A673 (cell line): Measurements from ENCODE around the gene PDE6C. TPM values are rescaled to one million over a fixed set of nuclear protein-coding genes. Genes with fewer than 3 reads are reported as not detected.

ENCODE experiments used
- BruUV-seq: library from RNA; stranded (reverse); fragments of 400-500 nt; replicated peaks from 2 replicates; lab custom pipeline; 2021; lab: Mats Ljungman, UMichigan
- CTCF ChIA-PET: fragments of 300-600 bp; sonication (Branson Sonifier 250); formaldehyde crosslinking; loops from one replicate; lab custom pipeline; 2022; ENCODE audit warnings: antibody characterized with exemption; lab: Charles Lee
- POLR2A ChIA-PET: fragments of 300-600 bp; sonication (Branson Sonifier 250); formaldehyde crosslinking; loops from one replicate; lab custom pipeline; 2022; ENCODE audit warnings: antibody characterized with exemption; ENCODE audit not compliant: low non-redundant PET; lab: Charles Lee
- DNase-seq: peaks from one replicate; pipeline ENCODE4 v3.0.0-alpha.2; 2015; ENCODE audit warnings: low spot score
- H3K27ac ChIP-seq: fragments of 200-600 bp; sonication (generic); 2 replicates; pipeline ENCODE4 v1.5.1; 2016; ENCODE audit warnings: mixed run types, low read depth, mild to moderate bottlenecking, mixed read lengths, antibody characterized with exemption, low read length; ENCODE audit not compliant: poor library complexity, severe bottlenecking
- H3K27me3 ChIP-seq: fragments of 200-600 bp; sonication (generic); replicated peaks from 2 replicates; pipeline ENCODE4 v1.6.1; 2017; ENCODE audit warnings: mixed run types, low read depth, mild to moderate bottlenecking, mixed read lengths, antibody characterized with exemption, low read length; ENCODE audit not compliant: insufficient read depth, poor library complexity
- H3K36me3 ChIP-seq: fragments of 200-600 bp; sonication (generic); 2 replicates; pipeline ENCODE4 v1.6.1; 2016; ENCODE audit warnings: mixed run types, mild to moderate bottlenecking, mixed read lengths, antibody characterized with exemption, low read length; ENCODE audit not compliant: insufficient read depth, poor library complexity, severe bottlenecking
- H3K4me1 ChIP-seq: fragments of 200-600 bp; sonication (generic); 2 replicates; pipeline ENCODE4 v1.6.1; 2017; ENCODE audit warnings: mixed run types, mild to moderate bottlenecking, mixed read lengths, antibody characterized with exemption, low read length; ENCODE audit not compliant: insufficient read depth, poor library complexity, severe bottlenecking
- H3K4me3 ChIP-seq: fragments of 200-600 bp; sonication (generic); 2 replicates; pipeline ENCODE4 v1.5.1; 2016; ENCODE audit warnings: low read depth, mixed run types, mild to moderate bottlenecking, mixed read lengths, low read length; ENCODE audit not compliant: poor library complexity, severe bottlenecking
- H3K9me3 ChIP-seq: fragments of 200-600 bp; sonication (generic); 2 replicates; pipeline ENCODE4 v1.6.1; 2016; ENCODE audit warnings: mixed run types, low read depth, mild to moderate bottlenecking, mixed read lengths, antibody characterized with exemption, low read length; ENCODE audit not compliant: poor library complexity, severe bottlenecking
- EZH2 ChIP-seq: fragments of 200-600 bp; sonication (generic); IDR thresholded peaks from 2 replicates; pipeline ENCODE4 v1.6.1; 2017; ENCODE audit warnings: borderline replicate concordance, low read depth, mild to moderate bottlenecking, mixed read lengths, antibody characterized with exemption, low read length; ENCODE audit not compliant: poor library complexity, severe bottlenecking
- intact Hi-C: fragments of 100-400 bp; cut with micrococcal nuclease; formaldehyde crosslinking; loops from one replicate; pipeline ENCODE4 v1.10.0; 2022; ENCODE audit not compliant: unreplicated experiment
- total RNA-seq: library from RNA; stranded (reverse); gene quantifications from 2 replicates; pipeline ENCODE4 v1.2.3, GENCODE V29; 2021
- TF ChIP-seq, protein P1 (sequence below): fragments of 300-800, 200-600 bp; sonication (generic); conservative IDR thresholded peaks from 2 replicates; pipeline ENCODE4 v1.5.1; 2017; ENCODE audit warnings: low read depth, mild to moderate bottlenecking, antibody characterized with exemption, low read length, moderate library complexity, mixed read lengths

Gene PDE6C
- total RNA-seq, 1 experiment from 2014 or later, result not detected

DNA sequence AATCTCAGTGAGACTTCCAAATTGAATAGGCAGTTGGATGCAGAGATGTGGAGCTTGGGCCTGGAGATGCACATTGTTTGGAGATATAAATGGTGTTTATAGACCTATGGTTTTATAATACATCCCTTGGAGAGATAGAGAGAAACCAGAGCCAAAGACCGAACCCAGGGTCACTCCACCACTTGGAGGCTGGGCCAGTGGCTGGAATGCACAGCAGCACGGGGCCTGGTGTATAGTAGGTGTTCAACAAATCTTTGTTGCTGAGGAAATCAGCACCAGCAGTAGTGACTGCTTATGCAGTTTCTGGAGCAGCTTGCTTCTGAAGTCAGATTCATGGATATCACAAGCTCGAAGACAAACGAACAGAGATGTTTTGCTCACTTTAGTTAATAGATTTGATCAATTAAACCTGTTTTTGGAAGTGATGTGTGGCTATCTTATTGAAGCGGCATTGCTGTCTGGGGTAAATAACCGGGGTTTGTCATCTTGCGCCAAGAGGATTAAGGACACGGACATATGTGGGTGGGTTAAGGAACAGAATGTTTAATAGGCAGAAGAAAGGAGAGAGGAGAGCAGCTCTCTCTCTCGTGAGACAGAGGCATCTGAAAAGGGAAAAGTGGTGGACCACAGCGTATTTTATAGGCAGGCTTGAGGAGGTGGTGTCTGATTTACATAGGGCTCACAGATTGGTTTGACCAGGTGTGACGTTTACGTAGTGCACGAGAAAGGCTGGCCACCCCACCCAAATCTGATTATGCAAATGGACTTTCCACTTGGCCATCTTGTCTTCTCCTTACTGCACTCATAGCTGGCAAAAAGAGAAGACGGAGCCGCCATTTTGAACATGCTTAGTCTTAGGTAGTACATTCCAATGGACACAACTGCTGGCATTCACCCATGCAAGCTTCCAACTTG, 22.4 kb upstream of the PDE6C start:
- intact Hi-C loops, result no loop called here
- ChIA-PET CTCF (no interaction called here), POLR2A (no interaction called here)
- H3K4me3 ChIP-seq, result no peak overlapping the region
- TF ChIP-seq EZH2, result no peak
- TF ChIP-seq, protein P1, sequence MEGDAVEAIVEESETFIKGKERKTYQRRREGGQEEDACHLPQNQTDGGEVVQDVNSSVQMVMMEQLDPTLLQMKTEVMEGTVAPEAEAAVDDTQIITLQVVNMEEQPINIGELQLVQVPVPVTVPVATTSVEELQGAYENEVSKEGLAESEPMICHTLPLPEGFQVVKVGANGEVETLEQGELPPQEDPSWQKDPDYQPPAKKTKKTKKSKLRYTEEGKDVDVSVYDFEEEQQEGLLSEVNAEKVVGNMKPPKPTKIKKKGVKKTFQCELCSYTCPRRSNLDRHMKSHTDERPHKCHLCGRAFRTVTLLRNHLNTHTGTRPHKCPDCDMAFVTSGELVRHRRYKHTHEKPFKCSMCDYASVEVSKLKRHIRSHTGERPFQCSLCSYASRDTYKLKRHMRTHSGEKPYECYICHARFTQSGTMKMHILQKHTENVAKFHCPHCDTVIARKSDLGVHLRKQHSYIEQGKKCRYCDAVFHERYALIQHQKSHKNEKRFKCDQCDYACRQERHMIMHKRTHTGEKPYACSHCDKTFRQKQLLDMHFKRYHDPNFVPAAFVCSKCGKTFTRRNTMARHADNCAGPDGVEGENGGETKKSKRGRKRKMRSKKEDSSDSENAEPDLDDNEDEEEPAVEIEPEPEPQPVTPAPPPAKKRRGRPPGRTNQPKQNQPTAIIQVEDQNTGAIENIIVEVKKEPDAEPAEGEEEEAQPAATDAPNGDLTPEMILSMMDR, result no peak
- H3K9me3 ChIP-seq, result no peaks in the 10 kb centered on the region
- H3K36me3 ChIP-seq, result no peaks in the 10 kb centered on the region
- no peak for DNase-seq
- BruUV-seq, result no TSS peak
- H3K4me1 ChIP-seq, result no peaks in the 10 kb centered on the region
- H3K27ac ChIP-seq, result no peak overlapping the region
- no peaks in the 10 kb centered on the region for H3K27me3 ChIP-seq

- Histone ChIP-seq H3K9me3 (no peaks in the 10 kb centered on the region), H3K27me3 (no peaks in the 10 kb centered on the region), H3K4me3 (no peak overlapping the region), H3K36me3 (no peaks in the 10 kb centered on the region), H3K27ac (no peak overlapping the region), H3K4me1 (no peaks in the 10 kb centered on the region)
- intact Hi-C loops, result no loop called here
- POLR2A ChIA-PET, result no interaction called here
- no TSS peak for BruUV-seq
- CTCF ChIA-PET, result no interaction called here
- no peak for DNase-seq
- TF ChIP-seq, protein P1, result no peak
- no peak for TF ChIP-seq EZH2
Measured at GRCh38 chr10:93590638-93591037, 21.7 kb upstream of the PDE6C start.

DNA sequence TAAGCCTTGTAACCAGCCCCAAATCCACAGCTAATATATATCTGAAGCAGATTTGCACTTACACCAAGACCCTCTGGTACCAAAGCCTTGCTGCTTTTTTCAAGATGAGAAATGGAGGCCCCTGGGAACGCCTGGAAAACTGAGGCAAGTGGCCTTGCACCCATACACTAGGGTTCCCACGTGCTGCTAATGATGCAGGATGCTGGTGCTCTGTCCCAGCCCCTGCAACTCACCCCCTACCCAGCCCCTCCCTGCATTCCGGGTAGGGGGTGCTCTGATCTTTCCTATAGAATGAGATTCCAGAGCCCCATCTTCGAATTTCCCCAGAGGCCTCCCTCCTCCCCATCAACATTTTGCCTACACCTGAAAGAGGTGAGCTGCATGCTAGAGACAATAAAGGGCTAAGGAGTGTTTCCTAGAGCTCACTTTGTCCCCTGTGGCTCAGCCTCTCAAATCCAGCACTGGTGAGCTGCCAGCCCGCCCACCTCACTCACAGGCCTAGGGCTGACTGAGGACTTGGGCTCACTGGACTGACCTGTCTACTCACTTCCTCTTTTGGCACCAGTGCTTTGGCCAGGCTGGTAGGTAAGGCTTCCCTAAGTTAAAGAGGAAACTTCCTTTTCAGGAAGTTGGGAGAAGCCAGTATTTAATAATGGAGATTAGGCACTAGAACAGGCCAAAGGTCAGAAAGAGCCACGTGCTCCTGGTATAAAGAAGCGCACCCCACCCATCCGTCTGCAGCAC, 21.1 kb upstream of the PDE6C start:
- DNase-seq, result no peak
- Histone ChIP-seq H3K9me3 (no peaks in the 10 kb centered on the region), H3K4me1 (no peaks in the 10 kb centered on the region), H3K36me3 (no peaks in the 10 kb centered on the region), H3K27ac (no peak overlapping the region), H3K27me3 (no peaks in the 10 kb centered on the region), H3K4me3 (no peak overlapping the region)
- POLR2A ChIA-PET, result no interaction called here
- TF ChIP-seq EZH2, result no peak
- TF ChIP-seq, protein P1, result no peak
- no TSS peak for BruUV-seq
- intact Hi-C loops, result no loop called here
- CTCF ChIA-PET, result interaction anchor here (0.6 kb wide), 1 partner anchor 87 kb away, joined by 3 read pairs; no protein-coding TSS in a partner anchor
